ENCODE data around the gene CDK2AP2. TPM values are rescaled to one million over a fixed set of nuclear protein-coding genes. Genes with fewer than 3 reads are reported as not detected.

Gene CDK2AP2
- total and polyA plus RNA-seq, 2 of the 8 experiments (the other 6 are each of a cell fraction or from before 2014, with no cell fraction given) = 49.6 to 65.1 TPM

GRCh38 chr11:67500484-67500821 is 7.5 kb downstream of the CDK2AP2 start (continued):
- TF ChIP-seq POU5F1 (IDR thresholded peaks at IDR 0.05; ENCODE audit: low read depth, low read length) = no peak
- no peak for TF ChIP-seq CHD7 (IDR thresholded peaks at IDR 0.05; ENCODE audit: insufficient replicate concordance, low read length)
- TF ChIP-seq SAP30 (IDR thresholded peaks at IDR 0.05; ENCODE audit: insufficient read depth, insufficient replicate concordance, low read length) = no peak
